ENCODE data around the gene TSGA10. TPM values are rescaled to one million over a fixed set of nuclear protein-coding genes. Genes with fewer than 3 reads are reported as not detected.

Gene TSGA10
- total RNA-seq, 1 experiment from 2014 or later: 7.5 TPM

DNA sequence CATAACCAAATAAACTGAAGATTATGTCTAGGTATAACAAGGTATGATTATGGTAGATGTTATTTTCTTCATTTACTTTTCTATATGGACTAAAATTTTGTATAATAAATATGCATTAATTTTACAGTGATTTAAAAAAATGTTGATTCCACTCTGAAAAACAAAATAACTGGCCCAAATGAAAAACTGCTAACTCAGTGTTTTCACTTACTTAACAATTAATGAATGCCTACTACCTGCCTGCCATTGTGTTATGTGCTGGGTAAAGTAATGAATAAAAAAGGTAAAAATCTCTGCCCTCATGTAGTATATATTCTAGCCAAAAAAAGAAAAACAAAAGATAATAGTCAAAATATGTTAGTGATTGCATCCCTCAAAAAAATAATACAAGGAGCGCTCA is 42.8 kb downstream of the TSGA10 start:
- ChIA-PET CTCF (no interaction called here), POLR2A (no interaction called here)
- intact Hi-C loops (cut with micrococcal nuclease; ENCODE audit: unreplicated experiment): no loop called here
- in situ Hi-C loops (cut with HindIII; ENCODE audit: low pct_unique_long_range_greater_than_20kb, low sequenced_read_pairs): no loop called here
- Histone ChIP-seq H3K4me3 (ENCODE audit: low read depth in 2 of 2, low read length in 2 of 2) (no peak overlapping the region), H3K27me3 (ENCODE audit: control insufficient read depth, insufficient read depth, low read length) (no peaks in the 10 kb centered on the region), H3K36me3 (ENCODE audit: control insufficient read depth, insufficient read depth, low read length) (no peaks in the 10 kb centered on the region), H3K9me3 (ENCODE audit: control insufficient read depth, insufficient read depth, low read depth, low read length) (no peaks in the 10 kb centered on the region), H3K27ac (ENCODE audit: low read length) (no peak overlapping the region), H3K4me1 (ENCODE audit: control insufficient read depth, insufficient read depth, low read length) (no peaks in the 10 kb centered on the region)
- BruUV-seq (replicated peaks): no TSS peak
- DNase-seq (ENCODE audit: low read depth, low spot score): no peak
- no peak for ATAC-seq
- TF ChIP-seq SIN3A (IDR thresholded peaks at IDR 0.05; ENCODE audit: borderline replicate concordance, insufficient read depth, low read depth, low read length): no peak
- no peak for TF ChIP-seq TCF7L2 (IDR thresholded peaks at IDR 0.05; ENCODE audit: low read depth, low read length)
- TF ChIP-seq, protein P1, sequence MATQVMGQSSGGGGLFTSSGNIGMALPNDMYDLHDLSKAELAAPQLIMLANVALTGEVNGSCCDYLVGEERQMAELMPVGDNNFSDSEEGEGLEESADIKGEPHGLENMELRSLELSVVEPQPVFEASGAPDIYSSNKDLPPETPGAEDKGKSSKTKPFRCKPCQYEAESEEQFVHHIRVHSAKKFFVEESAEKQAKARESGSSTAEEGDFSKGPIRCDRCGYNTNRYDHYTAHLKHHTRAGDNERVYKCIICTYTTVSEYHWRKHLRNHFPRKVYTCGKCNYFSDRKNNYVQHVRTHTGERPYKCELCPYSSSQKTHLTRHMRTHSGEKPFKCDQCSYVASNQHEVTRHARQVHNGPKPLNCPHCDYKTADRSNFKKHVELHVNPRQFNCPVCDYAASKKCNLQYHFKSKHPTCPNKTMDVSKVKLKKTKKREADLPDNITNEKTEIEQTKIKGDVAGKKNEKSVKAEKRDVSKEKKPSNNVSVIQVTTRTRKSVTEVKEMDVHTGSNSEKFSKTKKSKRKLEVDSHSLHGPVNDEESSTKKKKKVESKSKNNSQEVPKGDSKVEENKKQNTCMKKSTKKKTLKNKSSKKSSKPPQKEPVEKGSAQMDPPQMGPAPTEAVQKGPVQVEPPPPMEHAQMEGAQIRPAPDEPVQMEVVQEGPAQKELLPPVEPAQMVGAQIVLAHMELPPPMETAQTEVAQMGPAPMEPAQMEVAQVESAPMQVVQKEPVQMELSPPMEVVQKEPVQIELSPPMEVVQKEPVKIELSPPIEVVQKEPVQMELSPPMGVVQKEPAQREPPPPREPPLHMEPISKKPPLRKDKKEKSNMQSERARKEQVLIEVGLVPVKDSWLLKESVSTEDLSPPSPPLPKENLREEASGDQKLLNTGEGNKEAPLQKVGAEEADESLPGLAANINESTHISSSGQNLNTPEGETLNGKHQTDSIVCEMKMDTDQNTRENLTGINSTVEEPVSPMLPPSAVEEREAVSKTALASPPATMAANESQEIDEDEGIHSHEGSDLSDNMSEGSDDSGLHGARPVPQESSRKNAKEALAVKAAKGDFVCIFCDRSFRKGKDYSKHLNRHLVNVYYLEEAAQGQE (IDR thresholded peaks at IDR 0.05; ENCODE audit: insufficient read depth in 1 of 2, low read depth in 2 of 2, low read length in 1 of 2): no peak
- TF ChIP-seq POLR2AphosphoS5 (IDR thresholded peaks at IDR 0.05; ENCODE audit: low read depth, low read length): no peak
- TF ChIP-seq, protein P2, sequence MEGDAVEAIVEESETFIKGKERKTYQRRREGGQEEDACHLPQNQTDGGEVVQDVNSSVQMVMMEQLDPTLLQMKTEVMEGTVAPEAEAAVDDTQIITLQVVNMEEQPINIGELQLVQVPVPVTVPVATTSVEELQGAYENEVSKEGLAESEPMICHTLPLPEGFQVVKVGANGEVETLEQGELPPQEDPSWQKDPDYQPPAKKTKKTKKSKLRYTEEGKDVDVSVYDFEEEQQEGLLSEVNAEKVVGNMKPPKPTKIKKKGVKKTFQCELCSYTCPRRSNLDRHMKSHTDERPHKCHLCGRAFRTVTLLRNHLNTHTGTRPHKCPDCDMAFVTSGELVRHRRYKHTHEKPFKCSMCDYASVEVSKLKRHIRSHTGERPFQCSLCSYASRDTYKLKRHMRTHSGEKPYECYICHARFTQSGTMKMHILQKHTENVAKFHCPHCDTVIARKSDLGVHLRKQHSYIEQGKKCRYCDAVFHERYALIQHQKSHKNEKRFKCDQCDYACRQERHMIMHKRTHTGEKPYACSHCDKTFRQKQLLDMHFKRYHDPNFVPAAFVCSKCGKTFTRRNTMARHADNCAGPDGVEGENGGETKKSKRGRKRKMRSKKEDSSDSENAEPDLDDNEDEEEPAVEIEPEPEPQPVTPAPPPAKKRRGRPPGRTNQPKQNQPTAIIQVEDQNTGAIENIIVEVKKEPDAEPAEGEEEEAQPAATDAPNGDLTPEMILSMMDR (IDR thresholded peaks at IDR 0.05): no peak

DNA sequence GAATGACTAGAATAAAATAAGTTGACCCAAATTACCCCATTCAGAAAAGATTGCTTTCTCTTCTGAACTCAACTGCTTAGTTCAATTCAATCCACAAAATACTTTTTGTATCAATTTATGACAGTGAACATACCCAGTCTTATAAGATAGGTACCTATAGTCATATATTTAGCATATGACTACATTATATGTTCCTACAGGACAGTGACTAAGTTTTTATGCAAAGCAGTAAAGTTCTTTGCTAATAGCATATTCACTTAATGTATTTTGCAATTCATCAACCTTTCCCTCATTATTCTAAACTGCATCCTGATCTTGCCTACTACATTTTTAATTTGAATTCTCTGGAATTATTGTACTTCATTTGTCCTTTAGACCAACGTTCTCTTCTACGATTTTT is 43.5 kb downstream of the TSGA10 start:
- H3K4me1 ChIP-seq (ENCODE audit: control insufficient read depth, insufficient read depth, low read length): no peaks in the 10 kb centered on the region
- TF ChIP-seq, protein P2 (IDR thresholded peaks at IDR 0.05): no peak
- POLR2A ChIA-PET: no interaction called here
- no peaks in the 10 kb centered on the region for H3K9me3 ChIP-seq (ENCODE audit: control insufficient read depth, insufficient read depth, low read depth, low read length)
- no peaks in the 10 kb centered on the region for H3K36me3 ChIP-seq (ENCODE audit: control insufficient read depth, insufficient read depth, low read length)
- DNase-seq (ENCODE audit: low read depth, low spot score): no peak
- BruUV-seq (replicated peaks): no TSS peak
- ATAC-seq: no peak
- H3K27ac ChIP-seq (ENCODE audit: low read length): no peak overlapping the region
- no peaks in the 10 kb centered on the region for H3K27me3 ChIP-seq (ENCODE audit: control insufficient read depth, insufficient read depth, low read length)
- in situ Hi-C loops (cut with HindIII; ENCODE audit: low pct_unique_long_range_greater_than_20kb, low sequenced_read_pairs): no loop called here
- intact Hi-C loops (cut with micrococcal nuclease; ENCODE audit: unreplicated experiment): no loop called here
- CTCF ChIA-PET: no interaction called here
- H3K4me3 ChIP-seq (ENCODE audit: low read depth in 2 of 2, low read length in 2 of 2): no peak overlapping the region

DNA sequence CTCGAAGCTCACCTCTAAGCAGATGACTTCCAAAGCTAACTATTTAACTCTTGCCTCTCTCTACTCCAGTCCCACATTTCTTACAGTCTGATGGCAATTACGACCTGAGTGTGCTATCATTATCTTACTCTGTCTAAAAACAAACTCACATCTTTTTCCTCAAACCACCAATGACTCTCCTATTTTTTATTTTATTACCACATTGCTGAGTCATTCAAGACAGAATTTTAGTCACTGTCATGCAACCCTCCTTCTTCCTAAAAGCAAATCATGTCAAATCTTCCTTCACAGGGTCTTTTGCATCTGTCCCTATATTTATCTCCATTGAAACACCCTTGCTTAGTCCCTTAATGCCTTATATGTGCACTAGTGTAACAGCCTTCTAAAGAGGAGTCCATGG is 47.8 kb downstream of the TSGA10 start:
- Histone ChIP-seq H3K36me3 (ENCODE audit: control insufficient read depth, insufficient read depth, low read length) (no peaks in the 10 kb centered on the region), H3K4me3 (ENCODE audit: low read depth in 2 of 2, low read length in 2 of 2) (no peak overlapping the region), H3K27ac (ENCODE audit: low read length) (no peak overlapping the region), H3K4me1 (ENCODE audit: control insufficient read depth, insufficient read depth, low read length) (no peaks in the 10 kb centered on the region), H3K9me3 (ENCODE audit: control insufficient read depth, insufficient read depth, low read depth, low read length) (no peaks in the 10 kb centered on the region), H3K27me3 (ENCODE audit: control insufficient read depth, insufficient read depth, low read length) (no peaks in the 10 kb centered on the region; the same call in 1 of the 2 replicates)
- POLR2A ChIA-PET: no interaction called here
- no TSS peak for BruUV-seq (replicated peaks)
- DNase-seq (ENCODE audit: low read depth, low spot score) (no peak), ATAC-seq (no peak)
- intact Hi-C loops (cut with micrococcal nuclease; ENCODE audit: unreplicated experiment): no loop called here
- in situ Hi-C loops (cut with HindIII; ENCODE audit: low pct_unique_long_range_greater_than_20kb, low sequenced_read_pairs): no loop called here
- TF ChIP-seq, protein P1 (IDR thresholded peaks at IDR 0.05; ENCODE audit: insufficient read depth in 1 of 2, low read depth in 2 of 2, low read length in 1 of 2): no peak
- no peak for TF ChIP-seq TCF7L2 (IDR thresholded peaks at IDR 0.05; ENCODE audit: low read depth, low read length)
- TF ChIP-seq SIN3A (IDR thresholded peaks at IDR 0.05; ENCODE audit: borderline replicate concordance, insufficient read depth, low read depth, low read length): no peak
- no peak for TF ChIP-seq POLR2AphosphoS5 (IDR thresholded peaks at IDR 0.05; ENCODE audit: low read depth, low read length)
- TF ChIP-seq, protein P2 (IDR thresholded peaks at IDR 0.05): no peak
- CTCF ChIA-PET: no interaction called here

Measured in Panc1 (cell line).